Thymus (tissue), 11 donors: Measurements from ENCODE around the gene IFI27L2. TPM values are rescaled to one million over a fixed set of nuclear protein-coding genes. Genes with fewer than 3 reads are reported as not detected.
A peak's percentile ranks its signal among the peaks of the same experiment; 100 is the strongest.

ENCODE experiments used
- DNase-seq, 9 donors: peaks; one replicate each; pipeline ENCODE4 v3.0.0-alpha.2; 2013; ENCODE audit warnings: low spot score in 9 of 9, low read depth in 6 of 9, missing footprints in 1 of 9
- H3K27ac ChIP-seq, 2 donors: one replicate each; pipeline ENCODE4 v1.5.1; 2013; ENCODE audit warnings: control low read depth in 1 of 2, low read depth in 1 of 2, low read length in 1 of 2, mild to moderate bottlenecking in 1 of 2, moderate library complexity in 1 of 2
- H3K27me3 ChIP-seq, 2 donors: one replicate each; pipeline ENCODE4 v1.5.1; 2013; ENCODE audit warnings: low read length in 1 of 2; ENCODE audit not compliant: control insufficient read depth in 2 of 2, insufficient read depth in 1 of 2
- H3K36me3 ChIP-seq, 2 donors: one replicate each; pipeline ENCODE4 v1.5.1; 2013; ENCODE audit warnings: low read length in 1 of 2, mild to moderate bottlenecking in 1 of 2, moderate library complexity in 1 of 2; ENCODE audit not compliant: control insufficient read depth in 2 of 2, insufficient read depth in 2 of 2
- H3K4me1 ChIP-seq, 2 donors: one replicate each; pipeline ENCODE4 v1.5.1; 2013; ENCODE audit warnings: low read length in 2 of 2; ENCODE audit not compliant: control insufficient read depth in 2 of 2, insufficient read depth in 2 of 2
- H3K4me3 ChIP-seq, 2 donors: one replicate each; pipeline ENCODE4 v1.5.1; 2013; ENCODE audit warnings: low read length in 2 of 2, control low read depth in 1 of 2, mild to moderate bottlenecking in 1 of 2
- H3K9me3 ChIP-seq, 2 donors: one replicate each; pipeline ENCODE4 v1.5.1; 2013; ENCODE audit warnings: low read length in 1 of 2, mild to moderate bottlenecking in 1 of 2; ENCODE audit not compliant: control insufficient read depth in 2 of 2, insufficient read depth in 1 of 2
- WGBS: extraction: QIAGEN DNeasy Blood & Tissue Kit; methylation state at CpG from one replicate; pipeline ENCODE4 v1.1.7; 2013; 5-methylcytosine and 5-hydroxymethylcytosine counted together
- polyA plus RNA-seq: library from polyadenylated mRNA; stranded (reverse); fragments of 200-250 nt; gene quantifications from one replicate; pipeline ENCODE4 v1.2.3, GENCODE V29; 2013
- total RNA-seq: library from RNA; stranded (reverse); fragments of 120-200 nt; gene quantifications from one replicate; pipeline ENCODE4 v1.2.4, GENCODE V29; 2013
- donor health status: healthy.

Gene IFI27L2
- total and polyA plus RNA-seq, 2 donors: 79.1 to 118 TPM

DNA sequence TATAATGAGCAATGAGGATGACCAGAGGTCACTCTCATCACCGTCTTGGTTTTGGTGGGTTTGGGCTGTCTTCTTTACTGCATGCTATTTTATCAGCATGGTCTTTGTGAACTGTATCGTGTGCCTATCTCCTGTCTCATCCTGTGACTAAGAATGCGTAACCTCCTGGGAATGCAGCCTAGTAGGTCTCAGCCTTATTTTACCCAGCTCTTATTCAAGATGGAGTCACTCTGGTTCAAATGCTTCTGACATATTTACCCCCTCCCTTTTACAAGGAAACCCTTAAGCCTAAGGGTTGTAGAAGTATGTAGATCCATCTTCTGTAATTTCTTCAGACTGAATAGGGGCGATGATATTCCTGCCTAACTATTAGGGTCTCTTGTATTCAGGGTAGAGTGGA is 39.9 kb downstream of the IFI27L2 start:
- Histone ChIP-seq H3K27me3 (no peaks in the 10 kb centered on the region), H3K9me3 (no peaks in the 10 kb centered on the region), H3K4me1 (no peaks in the 10 kb centered on the region), H3K36me3 (no peaks in the 10 kb centered on the region), H3K27ac (no peak overlapping the region), H3K4me3 (no peak overlapping the region)
- no peak for DNase-seq
- WGBS: 98% methylated on average over 4 of the region's 4 CpGs

DNA sequence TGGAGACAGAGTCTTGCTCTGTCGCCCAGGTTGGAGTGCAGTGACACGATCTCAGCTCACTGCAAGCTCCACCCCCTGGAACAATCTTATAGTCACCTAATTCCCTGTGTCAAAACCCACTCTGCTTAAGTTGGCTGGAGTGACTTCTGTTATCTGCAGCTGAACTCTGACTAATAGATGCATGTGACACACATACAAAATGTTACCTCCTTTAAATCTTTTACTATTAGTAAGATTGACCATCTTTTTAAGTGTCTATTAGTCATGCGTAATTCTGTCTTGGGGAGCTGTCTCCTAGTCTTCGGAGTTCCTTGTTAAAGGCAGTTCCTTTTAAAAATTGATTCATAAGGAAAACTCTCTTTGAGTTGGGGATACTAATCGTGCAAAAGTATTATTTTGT is 40.9 kb downstream of the IFI27L2 start:
- no peak overlapping the region for H3K27ac ChIP-seq
- no peaks in the 10 kb centered on the region for H3K36me3 ChIP-seq
- H3K27me3 ChIP-seq: no peaks in the 10 kb centered on the region
- DNase-seq: no peak
- no peaks in the 10 kb centered on the region for H3K9me3 ChIP-seq
- no peaks in the 10 kb centered on the region for H3K4me1 ChIP-seq
- no peak overlapping the region for H3K4me3 ChIP-seq
- 97% methylated on average over 5 of the region's 5 CpGs for WGBS

DNA sequence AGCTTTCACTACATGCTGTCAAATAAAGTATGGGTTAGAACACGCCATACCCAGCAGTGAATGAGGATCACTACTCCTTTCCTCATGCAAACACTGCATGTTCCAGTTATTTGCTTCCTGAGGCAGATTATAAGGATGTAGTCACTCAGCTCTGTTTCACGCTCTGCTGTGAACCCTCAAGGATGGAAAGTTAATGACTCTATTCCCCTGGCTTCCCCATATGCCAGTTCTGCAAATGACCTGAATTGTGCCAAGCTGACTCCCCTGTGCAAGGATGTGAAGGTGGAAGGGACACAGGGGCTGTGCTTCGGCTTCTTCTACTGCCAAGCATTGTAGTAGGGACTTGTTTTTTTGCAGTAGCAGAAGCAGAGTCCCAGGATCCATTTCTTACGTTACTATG is 41.5 kb downstream of the IFI27L2 start:
- H3K27me3 ChIP-seq: no peaks in the 10 kb centered on the region
- no peak overlapping the region for H3K27ac ChIP-seq
- DNase-seq: no peak
- no peaks in the 10 kb centered on the region for H3K4me1 ChIP-seq
- 73% methylated on average over 4 of the region's 4 CpGs for WGBS
- H3K9me3 ChIP-seq: no peaks in the 10 kb centered on the region
- no peaks in the 10 kb centered on the region for H3K36me3 ChIP-seq
- H3K4me3 ChIP-seq: no peak overlapping the region

DNA sequence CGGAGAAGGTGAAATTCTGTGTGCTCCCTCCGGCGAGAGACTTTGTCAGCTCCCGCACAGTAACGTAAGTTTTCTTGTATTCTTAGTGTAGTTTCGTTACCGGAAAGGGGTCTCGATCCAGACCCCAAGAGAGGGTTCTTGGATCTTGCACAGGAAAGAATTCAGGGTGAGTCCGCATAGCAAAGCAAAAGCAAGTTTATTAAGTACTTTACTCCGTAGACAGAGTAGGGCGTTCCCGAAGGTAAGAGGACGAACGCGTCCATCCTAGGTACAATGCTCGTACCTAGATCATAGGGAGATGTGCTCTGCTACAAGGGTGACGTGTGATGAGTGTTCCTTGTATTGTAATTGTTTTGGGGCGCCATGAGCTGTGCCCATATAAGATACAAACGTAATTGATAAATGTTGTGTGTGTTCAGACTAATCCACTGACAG is 48.0 kb downstream of the IFI27L2 start:
- WGBS: under 1% methylated on average over 19 of the region's 19 CpGs
- H3K9me3 ChIP-seq: no peaks in the 10 kb centered on the region

DNA sequence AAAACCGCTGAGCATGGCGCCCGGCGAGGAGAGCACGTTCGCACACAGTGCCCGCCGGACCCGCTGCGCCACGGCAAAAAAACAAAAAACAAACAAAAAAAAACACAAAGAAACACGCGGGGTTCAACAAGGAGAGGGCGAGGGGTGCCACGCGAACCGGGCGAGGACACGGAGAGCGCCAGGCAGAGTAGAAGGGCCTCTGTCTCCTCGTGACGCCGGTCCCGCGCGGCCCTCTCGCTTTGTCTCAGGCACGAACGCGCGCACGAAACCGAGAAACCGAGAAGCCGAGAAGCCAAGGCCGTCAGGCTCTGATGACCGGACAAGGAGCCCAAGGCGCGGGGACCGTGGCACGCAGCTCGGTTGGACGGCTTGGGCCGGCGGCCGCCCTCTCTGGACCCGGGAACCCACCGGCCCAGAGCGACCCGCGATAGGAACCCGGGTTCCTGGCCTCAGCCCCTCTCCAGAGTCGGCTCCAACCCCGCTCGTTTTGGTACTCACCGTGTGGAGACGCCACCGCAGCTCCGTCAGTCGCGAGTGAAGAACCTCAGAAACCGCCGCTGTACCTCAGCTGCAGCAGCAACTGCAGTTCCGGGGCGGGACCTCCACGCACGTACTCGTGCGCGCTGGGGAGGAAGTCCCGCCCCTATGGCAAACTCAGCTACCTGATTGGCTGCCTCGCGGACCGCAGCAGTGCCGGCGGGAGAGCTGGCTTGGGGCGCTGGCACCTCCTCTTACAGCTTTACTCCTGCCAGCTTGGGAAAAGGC is 48.6 kb downstream of the IFI27L2 start, which contains the start of the genes DDX24 and IFI27L1:
Gene DDX24 (minus strand): TSS at position 582 of the 765 bp plus-strand sequence. CDS start 1,460 bp downstream, outside the sequence.
Gene IFI27L1 (plus strand): TSS at position 690 of the 765 bp plus-strand sequence. CDS start 15,628 bp downstream, outside the sequence.
- Histone ChIP-seq H3K4me3 (peak within 1 kb of the TSS; percentile 96 to 99), H3K27ac (peak within 1 kb of the TSS; percentile 94 to 98), H3K27me3 (no peaks in the 10 kb centered on the region), H3K36me3 (peaks cover 12 to 19% of the 10 kb centered on the region in 2 donors), H3K4me1 (peaks cover 21 to 24% of the 10 kb centered on the region in 2 donors), H3K9me3 (no peaks in the 10 kb centered on the region)
- under 1% methylated on average over 77 of the region's 77 CpGs for WGBS
- DNase-seq: peak; percentile 89 to 98 (median 95)

More for the DNA sequence above, 48.0 kb downstream of the IFI27L2 start:
- H3K4me1 ChIP-seq: peaks cover 21 to 24% of the 10 kb centered on the region in 2 donors
- peaks cover 12 to 19% of the 10 kb centered on the region in 2 donors for H3K36me3 ChIP-seq
- peak overlapping the region; percentile 94 to 98 for H3K27ac ChIP-seq
- no peaks in the 10 kb centered on the region for H3K27me3 ChIP-seq
- no peak for DNase-seq
- H3K4me3 ChIP-seq: peak overlapping the region; percentile 96 to 99

DNA sequence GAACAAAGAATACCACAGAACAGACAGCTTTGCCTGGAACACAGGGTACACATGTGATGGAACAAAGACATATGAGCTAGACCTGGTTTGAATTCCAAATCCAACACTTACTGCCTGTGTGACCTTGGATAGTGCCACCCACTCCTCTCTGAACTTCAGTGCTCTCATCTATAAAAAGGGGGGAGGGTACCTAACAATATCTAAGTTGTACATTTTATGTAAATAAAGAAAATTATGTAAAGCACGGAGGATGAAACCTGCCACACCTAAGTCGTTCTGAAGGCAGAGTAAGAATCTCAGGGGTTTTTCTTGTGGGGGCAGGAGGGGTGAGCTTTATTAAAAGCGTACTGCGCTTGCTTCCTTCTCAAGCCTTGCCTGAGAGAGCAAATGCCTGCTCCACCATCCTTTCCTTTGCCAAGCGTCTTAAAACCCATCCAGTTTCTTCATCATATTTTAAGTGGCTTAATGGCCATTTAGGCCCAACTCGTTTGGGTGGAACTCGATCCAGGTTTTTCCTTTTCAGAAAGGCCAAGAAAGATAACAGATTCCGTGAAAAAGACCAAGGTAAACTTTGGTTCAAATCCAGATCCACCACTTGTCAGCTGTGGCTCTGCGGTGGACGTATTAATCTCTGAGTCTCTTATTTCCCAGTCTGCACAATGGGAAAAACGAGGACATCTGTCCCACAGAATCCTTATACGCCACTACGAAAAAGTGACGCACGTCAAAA is 49.3 kb downstream of the IFI27L2 start:
- WGBS: 6% methylated on average over 15 of the region's 15 CpGs
- H3K27ac ChIP-seq: peak overlapping the region; percentile 94 to 98
- peak overlapping the region; percentile 96 to 99 for H3K4me3 ChIP-seq
- DNase-seq: peak in 5 of 9 donors; percentile 5 to 49 (median 22)
- H3K36me3 ChIP-seq: peaks cover 12 to 19% of the 10 kb centered on the region in 2 donors
- no peaks in the 10 kb centered on the region for H3K27me3 ChIP-seq
- H3K4me1 ChIP-seq: peaks cover 21 to 24% of the 10 kb centered on the region in 2 donors
- no peaks in the 10 kb centered on the region for H3K9me3 ChIP-seq

DNA sequence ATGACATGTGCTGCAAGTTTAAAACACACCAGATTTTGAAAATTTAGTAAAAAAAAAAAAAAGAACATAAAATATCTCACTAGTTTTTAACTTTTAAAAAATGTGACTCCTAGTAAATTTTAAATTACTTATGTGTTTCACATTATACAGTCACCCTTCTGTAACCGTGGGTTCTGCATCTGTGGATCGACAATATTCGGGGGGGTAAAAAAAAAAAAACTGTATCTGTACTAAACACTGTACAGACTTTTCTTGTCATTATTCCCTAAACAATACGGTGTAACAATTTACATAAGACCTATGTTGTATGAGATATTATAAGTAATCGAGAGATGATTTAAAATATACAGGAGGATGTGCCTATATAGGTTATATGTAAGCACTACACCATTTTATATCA is 51.6 kb downstream of the IFI27L2 start:
- H3K27me3 ChIP-seq: no peaks in the 10 kb centered on the region
- H3K36me3 ChIP-seq: peaks cover 12 to 19% of the 10 kb centered on the region in 2 donors
- H3K4me1 ChIP-seq: peaks cover 21 to 24% of the 10 kb centered on the region in 2 donors
- DNase-seq: no peak
- 96% methylated on average over 5 of the region's 5 CpGs for WGBS
- H3K27ac ChIP-seq: no peak overlapping the region
- H3K4me3 ChIP-seq: no peak overlapping the region
- no peaks in the 10 kb centered on the region for H3K9me3 ChIP-seq
